Neural progenitor cell (in vitro differentiated cells): Measurements from ENCODE around the gene LTA. TPM values are rescaled to one million over a fixed set of nuclear protein-coding genes. Genes with fewer than 3 reads are reported as not detected.

Experiments
- DNase-seq: peaks from one replicate; pipeline ENCODE4 v3.0.0-alpha.2; 2016; ENCODE audit warnings: low spot score
- H2AFZ ChIP-seq: fragments of 200-600 bp; sonication (generic); replicated peaks from 2 replicates; pipeline ENCODE4 v1.6.1; 2016; ENCODE audit warnings: antibody characterized with exemption
- H3F3A ChIP-seq: fragments of 200-600 bp; sonication (generic); 2 replicates; pipeline ENCODE4 v1.6.1; 2016; ENCODE audit warnings: antibody characterized with exemption, low read depth
- H3K27ac ChIP-seq: fragments of 200-600 bp; sonication (generic); 2 replicates; pipeline ENCODE4 v1.5.1; 2016; ENCODE audit warnings: mild to moderate bottlenecking
- H3K27me3 ChIP-seq: fragments of 200-600 bp; sonication (generic); 2 replicates; pipeline ENCODE4 v1.6.1; 2016; ENCODE audit warnings: mild to moderate bottlenecking, moderate library complexity
- H3K36me3 ChIP-seq: fragments of 200-600 bp; sonication (generic); 2 replicates; pipeline ENCODE4 v1.5.1; 2016
- H3K4me1 ChIP-seq: fragments of 200-600 bp; sonication (generic); 2 replicates; pipeline ENCODE4 v1.6.1; 2016; ENCODE audit warnings: mixed run types
- H3K4me2 ChIP-seq: fragments of 200-600 bp; sonication (generic); 2 replicates; pipeline ENCODE4 v1.6.1; 2016
- H3K4me3 ChIP-seq: fragments of 200-600 bp; sonication (generic); 2 replicates; pipeline ENCODE4 v1.5.1; 2016
- H3K79me2 ChIP-seq: fragments of 200-600 bp; sonication (generic); 2 replicates; pipeline ENCODE4 v1.6.1; 2016; ENCODE audit warnings: low read depth
- H3K9ac ChIP-seq: fragments of 200-600 bp; sonication (generic); 2 replicates; pipeline ENCODE4 v1.6.1; 2016
- H3K9me3 ChIP-seq: fragments of 200-600 bp; sonication (generic); 2 replicates; pipeline ENCODE4 v1.5.1; 2016; ENCODE audit warnings: low read depth
- H4K20me1 ChIP-seq: fragments of 200-600 bp; sonication (generic); 2 replicates; pipeline ENCODE4 v1.6.1; 2016; ENCODE audit warnings: low read depth
- H3K27ac Mint-ChIP-seq: 3 replicates; pipeline ENCODE4 v1.8.0; 2021; ENCODE audit warnings: mixed read lengths
- H3K27me3 Mint-ChIP-seq: 2 replicates; pipeline ENCODE4 v1.8.0; 2022; ENCODE audit warnings: low read depth, mild to moderate bottlenecking, inconsistent platforms, moderate library complexity, mixed read lengths; ENCODE audit not compliant: insufficient read depth
- H3K36me3 Mint-ChIP-seq: 3 replicates; pipeline ENCODE4 v1.8.0; 2021; ENCODE audit warnings: mixed read lengths
- H3K4me1 Mint-ChIP-seq: 3 replicates; pipeline ENCODE4 v1.8.0; 2021; ENCODE audit warnings: mixed read lengths
- H3K4me3 Mint-ChIP-seq: 3 replicates; pipeline ENCODE4 v1.8.0; 2021; ENCODE audit warnings: mild to moderate bottlenecking, moderate library complexity, mixed read lengths
- H3K9me3 Mint-ChIP-seq: 3 replicates; pipeline ENCODE4 v1.8.0; 2020; ENCODE audit warnings: mixed read lengths
- CTCF ChIP-seq: fragments of 200-600 bp; sonication (generic); IDR thresholded peaks from 2 replicates; pipeline ENCODE4 v1.5.1; 2017; ENCODE audit warnings: antibody characterized with exemption, mild to moderate bottlenecking
- EZH2 ChIP-seq: fragments of 200-600 bp; sonication (generic); IDR thresholded peaks from 2 replicates; pipeline ENCODE4 v1.6.1; 2017; ENCODE audit warnings: antibody characterized with exemption, mild to moderate bottlenecking, moderate library complexity
- EZH2phosphoT487 ChIP-seq: fragments of 200-600 bp; sonication (generic); IDR thresholded peaks from 2 replicates; pipeline ENCODE4 v1.6.1; 2017; ENCODE audit warnings: antibody characterized with exemption
- total RNA-seq: library from RNA; depleted of rRNA; stranded (reverse); fragments of >200 nt; gene quantifications from 2 replicates; pipeline ENCODE4 v1.2.3, GENCODE V29; 2015; ENCODE audit warnings: low replicate concordance

LTA gene
- total RNA-seq, 1 donor from 2014 or later: not detected

DNA sequence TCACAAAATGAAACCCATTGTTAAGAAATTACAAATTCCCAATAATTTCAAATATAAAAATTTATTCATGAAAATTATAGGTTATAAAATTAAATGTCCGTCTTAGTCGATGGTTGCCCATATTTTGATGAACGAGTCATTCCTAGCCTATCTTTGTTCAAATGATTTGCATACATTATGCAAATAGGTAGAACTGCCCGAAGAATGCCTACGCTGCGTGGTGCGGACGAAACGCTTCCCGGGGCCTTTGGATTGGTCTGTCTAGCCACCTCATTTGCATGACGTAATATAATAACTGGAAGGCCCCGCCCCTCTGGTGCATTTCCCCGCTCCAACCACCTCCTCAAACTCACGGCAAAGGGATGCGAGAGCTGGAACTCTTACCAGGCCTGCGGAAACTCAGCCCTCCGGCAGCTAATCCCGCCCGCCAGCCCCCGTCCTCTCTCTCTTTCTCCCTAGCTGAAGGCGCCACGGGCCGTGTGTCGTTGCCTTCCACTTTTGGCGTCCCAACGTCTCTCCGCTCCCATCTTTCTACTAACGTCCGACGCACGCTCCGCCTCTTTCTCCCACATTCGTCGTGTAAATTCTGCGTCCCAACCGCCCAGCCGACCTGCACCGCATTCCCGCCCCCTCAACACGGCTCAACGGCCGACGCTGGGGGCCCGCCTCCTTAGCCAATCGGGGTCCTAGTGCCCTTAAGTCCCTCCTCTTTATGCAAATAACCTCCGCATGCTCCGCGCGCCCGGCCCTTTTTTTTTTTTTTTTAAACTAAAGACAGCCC lies 47.9 kb downstream of the LTA start:
- peak overlapping the region; percentile 91 for H3K4me3 Mint-ChIP-seq
- peak overlapping the region; percentile 40 for H2AFZ ChIP-seq

DNA sequence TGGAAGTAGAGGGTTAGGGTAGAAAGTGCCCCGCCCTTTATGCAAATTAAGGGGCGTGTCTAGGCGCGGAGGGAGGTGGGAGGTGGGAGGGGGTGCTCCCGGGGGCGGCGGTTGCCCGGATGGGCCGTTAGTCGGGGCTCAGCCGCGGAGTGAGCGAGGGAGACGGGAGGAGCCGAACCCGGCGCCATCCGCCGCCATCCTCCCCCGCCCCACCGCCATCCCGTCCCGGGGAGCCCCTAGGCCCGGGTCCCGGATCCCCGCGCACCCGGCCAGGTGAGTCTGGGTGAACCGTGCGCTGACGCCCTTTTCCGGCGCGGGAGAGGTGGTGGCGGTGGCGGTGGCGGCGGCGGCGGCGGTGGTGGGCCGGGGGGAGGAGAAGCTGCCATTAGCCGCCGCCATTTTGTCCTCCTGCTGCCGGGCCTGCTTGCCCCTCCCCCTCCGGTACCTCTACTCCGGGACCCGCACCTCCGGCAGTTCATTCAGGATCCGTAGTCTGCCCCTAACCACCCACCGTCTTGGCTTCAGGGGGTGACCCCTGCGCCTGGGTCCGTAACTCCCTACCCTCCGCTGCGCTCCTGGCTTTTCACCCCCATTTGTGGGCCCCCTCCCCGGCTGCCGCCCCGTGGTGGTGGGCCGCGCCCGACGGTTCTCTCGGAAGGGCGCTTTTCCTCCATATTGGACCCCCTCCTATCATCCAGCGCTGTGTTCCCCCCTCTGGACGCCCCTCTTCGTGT lies 48.7 kb downstream of the LTA start, which contains the start of gene PRRC2A:
TSS of gene PRRC2A (plus strand) at position 130 of the 734 bp plus-strand sequence. CDS start 2,075 bp downstream, outside the sequence.
- TF ChIP-seq EZH2: no peak
- no peak for TF ChIP-seq EZH2phosphoT487
- no peak for TF ChIP-seq CTCF
- Mint-ChIP-seq H3K27me3 (peaks cover 3% of the 10 kb centered on the region), H3K36me3 (peaks cover 26% of the 10 kb centered on the region), H3K9me3 (no peaks in the 10 kb centered on the region), H3K4me3 (peak within 1 kb of the TSS; percentile 91), H3K4me1 (peaks cover 24% of the 10 kb centered on the region), H3K27ac (peak within 1 kb of the TSS; percentile 98)
- peak within 1 kb of the TSS; percentile 89 for H3K4me3 ChIP-seq
- peaks cover 11% of the 10 kb centered on the region for H3K4me1 ChIP-seq
- H3K4me2 ChIP-seq: peak within 1 kb of the TSS; percentile 93
- peak within 1 kb of the TSS; percentile 100 for H3K27ac ChIP-seq
- peaks cover 57% of the 10 kb centered on the region for H3K79me2 ChIP-seq
- H4K20me1 ChIP-seq: peaks cover 35% of the 10 kb centered on the region
- DNase-seq: peak; percentile 90
- peaks cover 16% of the 10 kb centered on the region for H3K36me3 ChIP-seq
- H3K9ac ChIP-seq: peak within 1 kb of the TSS; percentile 97
- peaks cover 47% of the 10 kb centered on the region for H3F3A ChIP-seq
- H2AFZ ChIP-seq: peak within 1 kb of the TSS; percentile 40
- no peaks in the 10 kb centered on the region for H3K27me3 ChIP-seq
- no peaks in the 10 kb centered on the region for H3K9me3 ChIP-seq

More for the DNA sequence above, 47.9 kb downstream of the LTA start:
- H3K4me2 ChIP-seq: peak overlapping the region; percentile 69
- peak; percentile 100 for DNase-seq
- peak overlapping the region; percentile 55 for H3K9ac ChIP-seq
- H3K27me3 Mint-ChIP-seq: peaks cover 3% of the 10 kb centered on the region
- H3K4me3 ChIP-seq: peak overlapping the region; percentile 89
- H3K36me3 ChIP-seq: peaks cover 10% of the 10 kb centered on the region
- no peaks in the 10 kb centered on the region for H3K9me3 Mint-ChIP-seq
- peaks cover 49% of the 10 kb centered on the region for H3K79me2 ChIP-seq
- peaks cover 28% of the 10 kb centered on the region for H3K4me1 Mint-ChIP-seq
- no peak for TF ChIP-seq EZH2phosphoT487
- TF ChIP-seq CTCF: no peak
- TF ChIP-seq EZH2: no peak
- peak overlapping the region; percentile 100 for H3K27ac ChIP-seq
- peak overlapping the region; percentile 98 for H3K27ac Mint-ChIP-seq
- peaks cover 11% of the 10 kb centered on the region for H3K4me1 ChIP-seq
- no peaks in the 10 kb centered on the region for H3K27me3 ChIP-seq
- peaks cover 21% of the 10 kb centered on the region for H3K36me3 Mint-ChIP-seq
- H3K9me3 ChIP-seq: no peaks in the 10 kb centered on the region
- peaks cover 43% of the 10 kb centered on the region for H3F3A ChIP-seq
- H4K20me1 ChIP-seq: peaks cover 28% of the 10 kb centered on the region

GRCh38 chr6:31621320-31621939 lies 49.3 kb downstream of the LTA start:
- peaks cover 21% of the 10 kb centered on the region for H3K36me3 ChIP-seq
- peaks cover 53% of the 10 kb centered on the region for H3F3A ChIP-seq
- peaks cover 63% of the 10 kb centered on the region for H3K79me2 ChIP-seq
- H3K9me3 Mint-ChIP-seq: no peaks in the 10 kb centered on the region
- H4K20me1 ChIP-seq: peaks cover 41% of the 10 kb centered on the region
- H3K27me3 ChIP-seq: no peaks in the 10 kb centered on the region
- peak overlapping the region; percentile 91 for H3K4me3 Mint-ChIP-seq
- H3K4me2 ChIP-seq: peak overlapping the region; percentile 93
- peaks cover 20% of the 10 kb centered on the region for H3K4me1 Mint-ChIP-seq
- H3K9me3 ChIP-seq: no peaks in the 10 kb centered on the region
- H3K27me3 Mint-ChIP-seq: peaks cover 4% of the 10 kb centered on the region
- peak overlapping the region; percentile 97 for H3K9ac ChIP-seq
- TF ChIP-seq CTCF: no peak
- TF ChIP-seq EZH2phosphoT487: no peak
- TF ChIP-seq EZH2: no peak
- peaks cover 11% of the 10 kb centered on the region for H3K4me1 ChIP-seq
- H3K27ac Mint-ChIP-seq: peak overlapping the region; percentile 68
- H2AFZ ChIP-seq: no peak overlapping the region
- H3K36me3 Mint-ChIP-seq: peaks cover 33% of the 10 kb centered on the region
- H3K27ac ChIP-seq: peak overlapping the region; percentile 100
- DNase-seq: no peak
- peak overlapping the region; percentile 89 for H3K4me3 ChIP-seq
